NK-92 treated with Interleukin-12 subunit alpha and Interleukin-12 subunit beta, amount 100 ng/mL, for 24 hours (cell line): ENCODE measurements around the gene LDB3.

Source experiments
- DNase-seq: peaks from one replicate; lab custom pipeline; 2025; lab: John Stamatoyannopoulos, UW

LDB3 gene

DNA sequence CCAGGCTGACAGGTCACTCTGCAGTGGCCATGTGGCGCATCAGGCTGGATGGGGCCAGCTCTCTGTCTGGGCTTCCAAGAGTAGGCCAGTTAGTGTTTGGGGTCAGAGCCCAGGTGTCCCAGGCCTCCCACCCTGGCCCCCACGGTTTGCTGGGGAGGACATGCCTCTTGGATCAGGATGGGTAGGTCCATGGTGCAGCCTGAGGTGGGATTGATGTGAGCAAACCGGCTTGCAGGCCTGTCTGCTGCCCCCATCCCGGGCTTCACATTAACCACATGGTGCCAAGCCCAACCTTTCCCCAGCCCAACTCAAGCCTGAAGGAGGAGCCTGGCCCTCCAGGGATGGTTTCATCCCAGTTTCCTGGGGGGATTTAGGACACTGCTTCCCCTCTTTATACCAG lies 39.2 kb downstream of the LDB3 start:
- no peak for DNase-seq

DNA sequence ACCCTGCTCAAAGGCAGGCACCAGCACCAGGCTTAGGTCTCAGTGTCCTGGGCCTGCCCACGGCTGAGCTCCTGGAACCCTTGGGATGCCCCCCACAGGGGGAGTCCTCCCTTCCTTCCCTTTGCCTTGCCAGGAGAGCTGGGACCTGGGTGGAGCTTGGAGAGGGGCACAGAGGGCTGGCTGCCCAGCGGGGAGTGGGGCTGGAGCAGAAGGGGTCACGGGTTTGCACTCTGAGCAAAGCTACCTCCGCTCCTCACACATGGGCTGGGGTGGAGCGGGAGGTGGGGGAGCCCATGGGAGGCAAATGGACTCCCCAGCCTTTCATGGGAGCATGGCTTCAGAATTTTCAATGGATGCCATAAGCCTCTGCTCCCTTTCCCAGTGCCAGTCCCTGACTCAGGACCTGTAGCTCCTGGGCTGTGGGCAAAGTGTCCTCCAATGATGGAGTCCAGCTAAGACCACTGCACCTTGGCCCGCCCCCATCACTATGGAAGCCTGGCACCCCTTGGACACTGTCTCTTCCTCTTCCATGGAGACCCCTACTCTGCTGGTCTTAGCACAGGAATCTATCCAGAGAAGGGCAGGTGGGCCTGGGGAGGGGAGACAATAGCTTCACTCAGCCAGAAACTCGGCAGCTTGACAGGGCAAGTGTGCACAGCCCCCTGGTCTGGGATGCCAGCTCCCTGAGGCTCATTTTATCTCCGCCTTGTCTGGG lies 39.9 kb downstream of the LDB3 start:
- no peak for DNase-seq

- no peak for DNase-seq
These were observed 40.6 kb downstream of the LDB3 start for GRCh38 chr10:86708783-86709380.

GRCh38 chr10:86709396-86710185 lies 41.3 kb downstream of the LDB3 start:
- DNase-seq: no peak

GRCh38 chr10:86710987-86711512 lies 42.7 kb downstream of the LDB3 start:
- DNase-seq: peak; percentile 49

DNA sequence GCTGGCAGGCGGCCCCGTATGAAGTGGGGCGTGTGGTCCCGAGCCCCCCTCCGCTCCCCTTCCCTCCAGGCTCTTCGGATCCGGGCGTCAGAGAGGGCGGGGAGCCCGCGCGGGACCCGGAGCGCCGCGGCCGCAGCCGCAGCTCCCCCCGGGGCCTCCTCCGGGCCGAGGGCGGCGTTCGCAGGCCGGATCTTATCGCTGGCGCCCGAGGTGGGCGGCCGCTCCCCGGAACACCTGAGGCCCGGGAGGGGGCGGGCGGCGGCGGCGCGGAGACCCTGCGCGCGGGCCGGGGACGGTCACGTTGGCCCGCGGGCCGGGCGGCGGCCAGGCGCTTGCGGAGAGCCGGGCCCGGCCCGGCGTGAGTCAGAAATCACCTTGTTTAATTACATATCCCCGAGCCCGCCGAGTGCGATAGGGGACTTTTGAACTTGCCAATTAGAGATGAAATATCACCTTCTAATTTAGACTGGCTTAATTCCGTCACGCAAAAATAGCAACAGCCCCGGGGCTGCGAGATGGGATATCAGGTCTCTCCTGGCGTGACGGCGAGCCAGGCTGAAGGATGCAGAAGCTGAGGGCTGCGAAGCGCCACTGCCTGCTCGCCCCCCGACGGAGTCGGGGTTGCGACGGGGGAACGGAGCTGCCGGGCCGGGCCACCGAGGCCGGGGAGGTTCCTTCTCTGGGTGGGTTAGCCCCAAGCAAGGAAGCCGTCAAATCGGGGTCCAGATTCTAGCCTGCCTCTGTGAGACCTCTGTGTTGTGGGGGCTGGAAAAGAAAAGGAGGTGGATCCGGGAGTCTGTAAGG lies 43.4 kb downstream of the LDB3 start:
- DNase-seq: no peak

GRCh38 chr10:86712317-86712707 lies 44.0 kb downstream of the LDB3 start:
- no peak for DNase-seq

DNA sequence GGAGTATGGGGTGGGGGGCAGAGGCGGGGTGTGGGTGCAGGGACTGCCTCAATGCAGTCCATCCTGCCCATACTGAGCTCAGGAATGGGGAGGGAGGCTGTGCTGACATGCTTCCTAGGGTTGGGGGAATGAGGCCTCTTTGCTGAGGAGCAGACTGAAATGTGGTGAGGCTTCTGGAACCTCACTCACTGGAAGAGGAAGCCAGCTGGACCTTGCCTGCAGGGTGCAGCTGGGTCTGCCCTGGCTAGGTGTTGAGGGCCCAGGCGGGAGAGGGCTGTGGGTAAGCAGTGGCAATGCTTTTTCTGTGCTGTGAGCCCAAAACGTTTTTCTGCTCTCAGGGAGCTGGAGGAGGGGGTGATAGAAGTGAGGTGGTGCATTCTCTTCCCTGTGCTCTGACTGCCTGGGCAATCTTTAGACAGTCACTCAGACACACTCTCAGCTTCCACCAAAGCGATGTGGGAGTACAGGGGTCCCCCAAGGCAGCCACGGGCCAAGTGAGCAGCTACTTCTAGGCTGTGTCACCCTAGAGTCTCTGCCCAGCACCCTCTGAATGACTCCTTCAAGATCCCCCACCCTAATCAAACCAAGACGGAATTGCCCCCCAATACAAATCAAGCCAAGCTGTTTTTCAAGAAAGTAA lies 47.0 kb downstream of the LDB3 start:
- DNase-seq: no peak

- DNase-seq: no peak
These were observed 47.5 kb downstream of the LDB3 start for GRCh38 chr10:86715836-86716235.

DNA sequence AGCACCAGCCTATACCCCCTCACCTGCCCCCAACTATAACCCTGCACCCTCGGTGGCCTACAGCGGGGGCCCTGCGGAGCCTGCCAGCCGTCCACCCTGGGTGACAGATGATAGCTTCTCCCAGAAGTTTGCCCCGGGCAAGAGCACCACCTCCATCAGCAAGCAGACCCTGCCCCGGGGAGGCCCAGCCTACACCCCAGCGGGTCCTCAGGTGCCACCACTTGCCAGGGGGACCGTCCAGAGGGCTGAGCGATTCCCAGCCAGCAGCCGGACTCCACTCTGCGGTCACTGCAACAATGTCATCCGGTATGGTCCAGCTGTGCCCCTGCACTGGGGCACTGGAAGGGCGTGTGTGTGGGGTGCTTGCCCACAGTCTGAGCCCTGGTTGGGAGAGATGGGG lies 48.2 kb downstream of the LDB3 start:
- DNase-seq: no peak

GRCh38 chr10:86718556-86718955 lies 50.2 kb downstream of the LDB3 start:
- DNase-seq: no peak

DNA sequence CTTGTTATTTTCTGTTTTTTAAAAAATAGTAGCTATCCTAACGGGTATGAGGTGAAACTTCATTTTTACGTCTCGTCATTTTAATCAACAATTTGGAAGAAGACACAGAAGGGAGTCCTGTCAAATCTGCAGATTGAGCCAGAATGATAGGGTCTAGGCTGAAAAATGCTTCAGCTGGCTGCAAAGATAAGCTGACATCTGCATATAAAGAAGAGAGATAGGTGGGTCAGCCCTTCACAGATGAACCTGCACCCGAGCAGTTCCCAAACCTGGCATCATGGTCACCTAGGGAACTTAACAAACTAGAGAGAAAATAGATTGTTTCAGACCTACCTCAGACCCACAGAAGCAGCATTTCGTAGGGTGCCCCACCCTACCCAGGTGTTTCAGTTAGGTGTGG lies 52.9 kb downstream of the LDB3 start:
- DNase-seq: no peak

GRCh38 chr10:86723009-86723408 lies 54.7 kb downstream of the LDB3 start:
- no peak for DNase-seq

DNA sequence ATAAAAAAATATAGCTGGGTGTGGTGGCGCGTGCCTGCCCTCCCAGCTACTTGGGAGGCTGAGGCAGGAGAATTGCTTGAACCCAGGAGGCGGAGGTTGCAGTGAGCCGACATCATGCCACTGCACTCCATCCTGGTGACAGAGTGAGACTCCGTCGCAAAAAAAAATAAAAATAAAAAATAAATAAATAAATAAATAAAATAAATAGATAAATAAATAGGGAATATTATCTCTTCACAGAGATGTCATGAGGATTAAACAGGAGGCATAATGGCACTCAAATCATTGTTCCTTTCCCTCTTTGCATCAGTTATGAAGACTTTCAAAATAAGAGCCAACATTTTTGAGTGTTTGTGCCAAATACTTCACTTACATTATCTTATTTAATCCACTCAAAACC lies 56.1 kb downstream of the LDB3 start:
- no peak for DNase-seq

DNA sequence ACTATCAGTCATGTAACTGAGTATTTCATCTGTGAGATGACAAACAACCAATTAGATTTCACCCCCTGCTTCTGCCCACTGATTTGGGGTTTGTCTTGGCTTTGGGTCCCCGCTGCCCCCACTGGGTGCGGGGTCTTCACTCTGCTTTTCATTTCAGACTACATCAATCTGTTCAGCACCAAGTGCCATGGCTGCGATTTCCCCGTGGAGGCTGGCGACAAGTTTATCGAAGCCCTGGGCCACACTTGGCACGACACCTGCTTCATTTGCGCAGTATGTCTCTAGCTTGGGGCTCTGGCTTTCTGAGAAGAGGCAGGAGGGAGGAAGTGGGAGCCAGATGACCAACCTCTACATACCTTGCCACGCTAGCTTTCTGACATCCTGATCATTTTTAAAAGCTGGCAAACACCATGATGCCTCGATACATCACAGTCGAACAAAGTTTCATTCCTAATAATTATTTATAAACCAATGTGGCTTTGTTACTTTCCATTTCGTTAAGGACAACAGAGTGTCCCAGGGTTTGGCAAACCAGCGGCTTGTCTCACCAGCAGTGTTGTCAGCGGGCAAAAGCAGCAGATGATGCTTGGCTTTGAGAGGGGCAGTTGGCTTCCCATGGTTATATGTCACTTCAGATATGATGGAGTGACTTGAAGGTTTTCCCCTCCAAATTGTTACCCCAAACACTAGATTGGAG lies 57.8 kb downstream of the LDB3 start:
- DNase-seq: no peak

DNA sequence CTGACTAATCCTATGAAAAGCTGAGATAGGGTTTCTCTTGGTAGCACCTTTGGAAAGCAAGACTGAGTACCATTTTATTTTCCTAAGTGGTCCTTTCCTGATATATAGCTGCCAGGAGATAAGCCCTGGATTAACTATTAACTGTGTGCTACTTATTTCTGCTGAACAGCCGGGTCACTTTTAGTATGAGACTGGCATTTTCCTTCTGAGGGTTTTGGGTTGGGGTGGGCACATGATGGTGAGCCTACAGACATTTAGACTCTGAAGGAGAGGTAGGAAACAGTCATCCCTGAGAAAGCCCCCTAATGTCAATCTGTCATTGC lies 58.3 kb downstream of the LDB3 start:
- no peak for DNase-seq

GRCh38 chr10:86727470-86727869 lies 59.2 kb downstream of the LDB3 start:
- no peak for DNase-seq

DNA sequence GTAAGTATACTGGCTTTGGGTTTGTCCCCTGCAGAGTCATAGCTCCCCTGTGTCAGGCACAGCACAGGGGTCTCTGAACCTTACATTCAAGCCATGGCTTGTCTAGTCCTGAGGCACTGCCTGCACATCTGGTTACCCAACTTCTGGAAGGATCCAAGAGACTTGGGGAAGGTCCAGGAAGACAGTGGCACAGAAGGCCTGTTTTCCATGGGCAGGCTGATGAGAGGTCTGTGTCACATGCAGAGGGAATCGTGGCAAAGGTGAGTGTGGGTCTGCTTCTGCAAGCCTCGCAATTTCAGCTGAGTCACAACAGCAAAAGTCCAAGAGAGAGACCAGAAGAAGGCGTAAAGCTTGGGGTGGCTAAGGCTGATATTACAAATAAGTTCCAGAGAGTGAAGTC lies 59.7 kb downstream of the LDB3 start:
- DNase-seq: no peak

GRCh38 chr10:86729677-86730076 lies 61.4 kb downstream of the LDB3 start:
- no peak for DNase-seq

DNA sequence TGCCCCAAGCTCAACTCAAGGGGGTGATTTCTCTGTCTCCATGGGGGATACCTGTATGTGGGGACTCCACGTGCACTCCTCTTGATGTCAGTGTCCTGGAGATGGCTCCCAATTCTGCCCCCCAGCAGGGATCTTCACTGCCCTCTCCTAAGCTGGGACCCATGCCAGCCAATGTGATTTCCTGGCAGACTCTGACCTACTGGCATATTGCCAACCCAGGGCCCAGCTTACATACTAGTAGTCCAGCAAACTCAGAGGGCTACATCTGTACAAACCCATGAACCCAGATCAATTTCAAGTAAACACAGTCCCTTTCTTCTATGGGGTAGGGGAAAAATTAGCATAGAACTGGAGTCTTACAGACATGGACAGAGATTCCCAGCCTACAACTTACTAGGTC lies 61.9 kb downstream of the LDB3 start:
- DNase-seq: no peak

DNA sequence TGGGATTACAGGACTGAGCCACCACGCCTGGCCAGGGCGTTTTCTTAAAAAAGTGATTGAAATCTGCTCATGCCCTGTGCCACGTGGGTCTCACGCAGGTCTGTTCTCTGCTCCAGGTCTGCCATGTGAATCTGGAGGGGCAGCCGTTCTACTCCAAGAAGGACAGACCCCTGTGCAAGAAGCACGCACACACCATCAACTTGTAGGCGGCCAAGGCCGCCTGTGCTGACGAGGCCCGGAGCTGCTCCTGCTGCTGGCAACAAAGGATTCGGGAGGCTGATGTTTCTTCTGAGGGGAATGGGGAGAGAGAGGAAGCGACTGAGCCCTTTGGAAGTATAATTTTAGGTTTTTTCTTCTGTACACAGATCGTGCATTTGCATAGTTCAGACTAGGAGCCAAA lies 64.5 kb downstream of the LDB3 start:
- no peak for DNase-seq
